HCT116 (cell line): ENCODE results near the gene CTNNAL1. TPM values are rescaled to one million over a fixed set of nuclear protein-coding genes. Genes with fewer than 3 reads are reported as not detected.
A peak's percentile ranks its signal among the peaks of the same experiment; 100 is the strongest.

Experiments used
- ATAC-seq: fragments of 200-7000 bp; cut with Tn5 transposase; 2 replicates; pipeline ENCODE4 v1.9.1; 2020; ENCODE audit warnings: mild to moderate bottlenecking, moderate library complexity
- BruUV-seq: library from RNA; stranded (reverse); fragments of 400-500 nt; replicated peaks from 2 replicates; lab custom pipeline; 2021; lab: Mats Ljungman, UMichigan
- CTCF ChIA-PET: fragments of 300-600 bp; sonication (Branson Sonifier 250); formaldehyde crosslinking; loops from one replicate; lab custom pipeline; 2021; ENCODE audit warnings: antibody characterized with exemption; lab: Charles Lee
- POLR2A ChIA-PET: fragments of 300-600, 350-600 bp; sonication (Branson Sonifier 250); formaldehyde crosslinking; loops from one replicate; lab custom pipeline; 2021; ENCODE audit warnings: antibody characterized with exemption; lab: Charles Lee
- RAD21 ChIA-PET, 2 experiments: fragments of 300-600 bp; sonication (Branson Sonifier 250); formaldehyde crosslinking; loops; one replicate each; lab custom pipeline; 2023; ENCODE audit warnings: low total read pairs in 2 of 2; ENCODE audit not compliant: uncharacterized antibody in 2 of 2, unreplicated experiment in 2 of 2, low non-redundant PET in 1 of 2; lab: Charles Lee
- DNase-seq: peaks from one replicate; pipeline ENCODE4 v3.0.0-alpha.2; 2010; ENCODE audit warnings: low read depth, low spot score
- H2AFZ ChIP-seq: fragments of 200-600 bp; shearing (Covaris generic), sonication (generic); 2 replicates; pipeline ENCODE4 v1.6.1; 2017; ENCODE audit warnings: low read depth, mixed run types, mixed read lengths, antibody characterized with exemption, low read length; ENCODE audit not compliant: poor library complexity, severe bottlenecking
- H3K27ac ChIP-seq: 2 replicates; pipeline ENCODE4 v1.5.1; 2012; ENCODE audit warnings: low read depth, low read length
- H3K27me3 ChIP-seq: fragments of 200-600 bp; sonication (generic); 2 replicates; pipeline ENCODE4 v1.6.1; 2016; ENCODE audit warnings: mixed run types, low read length, mixed read lengths; ENCODE audit not compliant: insufficient read depth
- H3K36me3 ChIP-seq, 2 experiments: fragments of 200-500 bp in 1 of 2; fragments of 200-600 bp in 1 of 2; sonication (Bioruptor generic) in 1 of 2; sonication (generic) in 1 of 2; 2 replicates each; pipeline versions ENCODE4 v1.5.1 to v1.6.1; 2014 to 2016; ENCODE audit warnings: low read length in 2 of 2, inconsistent platforms in 1 of 2, mixed read lengths in 1 of 2, mixed run types in 1 of 2; ENCODE audit not compliant: insufficient read depth in 2 of 2, control insufficient read depth in 1 of 2
- H3K4me1 ChIP-seq, 2 experiments: fragments of 200-600 bp in 1 of 2; sonication (generic) in 1 of 2; 2 replicates each; pipeline versions ENCODE4 v1.5.1 to v1.6.1; 2012 to 2017; ENCODE audit warnings: low read length in 2 of 2, inconsistent platforms in 1 of 2, mild to moderate bottlenecking in 1 of 2, mixed read lengths in 1 of 2, mixed run types in 1 of 2, moderate library complexity in 1 of 2; ENCODE audit not compliant: insufficient read depth in 2 of 2, control insufficient read depth in 1 of 2
- H3K4me2 ChIP-seq: fragments of 200-600 bp; sonication (generic); 2 replicates; pipeline ENCODE4 v1.6.1; 2017; ENCODE audit warnings: mixed run types, low read length, mixed read lengths
- H3K4me3 ChIP-seq, 2 experiments: fragments of 200-600 bp in 1 of 2; sonication (generic) in 1 of 2; replicated peaks in 1 of 2; 2 replicates each; pipeline ENCODE4 v1.5.1; 2011 to 2016; ENCODE audit warnings: low read length in 2 of 2, control low read depth in 1 of 2, low read depth in 1 of 2, mild to moderate bottlenecking in 1 of 2, mixed read lengths in 1 of 2, mixed run types in 1 of 2
- H3K79me2 ChIP-seq: fragments of 200-600 bp; sonication (generic); 2 replicates; pipeline ENCODE4 v1.6.1; 2017; ENCODE audit warnings: mild to moderate bottlenecking, mixed run types, low read length, moderate library complexity, mixed read lengths; ENCODE audit not compliant: insufficient read depth
- H3K9ac ChIP-seq: fragments of 200-600 bp; sonication (generic); 2 replicates; pipeline ENCODE4 v1.6.1; 2016; ENCODE audit warnings: low read length, mixed read lengths
- H3K9me2 ChIP-seq: fragments of 200-600 bp; sonication (generic), shearing (Covaris generic); 2 replicates; pipeline ENCODE4 v1.6.1; 2017; ENCODE audit warnings: mixed run types, mild to moderate bottlenecking, moderate library complexity; ENCODE audit not compliant: insufficient read depth
- H3K9me3 ChIP-seq, 2 experiments: fragments of 200-500 bp in 1 of 2; fragments of 200-600 bp in 1 of 2; sonication (Bioruptor generic) in 1 of 2; sonication (generic) in 1 of 2; 2 replicates each; pipeline ENCODE4 v1.6.1; 2014 to 2017; ENCODE audit warnings: low read length in 2 of 2, mixed read lengths in 2 of 2, inconsistent platforms in 1 of 2, low read depth in 1 of 2, mild to moderate bottlenecking in 1 of 2, mixed run types in 1 of 2, moderate library complexity in 1 of 2; ENCODE audit not compliant: control insufficient read depth in 1 of 2, insufficient read depth in 1 of 2
- H4K20me1 ChIP-seq: fragments of 200-600 bp; sonication (generic), shearing (Covaris generic); 2 replicates; pipeline ENCODE4 v1.6.1; 2017; ENCODE audit warnings: mixed run types, mild to moderate bottlenecking, moderate library complexity; ENCODE audit not compliant: insufficient read depth
- CBX3 ChIP-seq: IDR thresholded peaks from 2 replicates; pipeline ENCODE4 v1.6.1; 2012; ENCODE audit warnings: low read depth
- CEBPB ChIP-seq: IDR thresholded peaks from 2 replicates; pipeline ENCODE4 v1.6.1; 2012; ENCODE audit warnings: low read depth
- EGR1 ChIP-seq: IDR thresholded peaks from 2 replicates; pipeline ENCODE4 v1.6.1; 2012; ENCODE audit warnings: low read depth
- ELF1 ChIP-seq: IDR thresholded peaks from 2 replicates; pipeline ENCODE4 v1.6.1; 2012; ENCODE audit warnings: low read depth, borderline replicate concordance
- EZH2 ChIP-seq: fragments of 200-600 bp; sonication (generic); IDR thresholded peaks from 2 replicates; pipeline ENCODE4 v1.6.1; 2017; ENCODE audit warnings: antibody characterized with exemption, mixed run types
- FOSL1 ChIP-seq: IDR thresholded peaks from 2 replicates; pipeline ENCODE4 v1.6.1; 2012; ENCODE audit warnings: low read depth
- JUND ChIP-seq: IDR thresholded peaks from 2 replicates; pipeline ENCODE4 v1.6.1; 2012
- POLR2A ChIP-seq: IDR thresholded peaks from 2 replicates; pipeline ENCODE4 v1.7.0; 2011; ENCODE audit warnings: borderline replicate concordance; ENCODE audit not compliant: insufficient read depth, insufficient read length; ENCODE audit errors: extremely low read depth
- POLR2AphosphoS5 ChIP-seq: IDR thresholded peaks from 2 replicates; pipeline ENCODE4 v1.6.1; 2011; ENCODE audit warnings: mild to moderate bottlenecking, low read depth, low read length, moderate library complexity
- RAD21 ChIP-seq: IDR thresholded peaks from 2 replicates; pipeline ENCODE4 v1.6.1; 2012; ENCODE audit warnings: low read depth, mild to moderate bottlenecking
- SIN3A ChIP-seq: IDR thresholded peaks from 2 replicates; pipeline ENCODE4 v1.6.1; 2012; ENCODE audit warnings: low read depth
- SP1 ChIP-seq: IDR thresholded peaks from 2 replicates; pipeline ENCODE4 v1.6.1; 2012; ENCODE audit warnings: low read depth
- TCF7L2 ChIP-seq: IDR thresholded peaks from 2 replicates; pipeline ENCODE4 v1.7.0; 2011; ENCODE audit warnings: borderline replicate concordance, inconsistent platforms; ENCODE audit not compliant: insufficient read depth, insufficient read length; ENCODE audit errors: extremely low read depth
- YY1 ChIP-seq: IDR thresholded peaks from 2 replicates; pipeline ENCODE4 v1.6.1; 2011; ENCODE audit warnings: low read length, low read depth, moderate library complexity, mild to moderate bottlenecking; ENCODE audit not compliant: insufficient replicate concordance; ENCODE audit errors: extremely low read depth
- ZBTB33 ChIP-seq: IDR thresholded peaks from 2 replicates; pipeline ENCODE4 v1.6.1; 2011; ENCODE audit warnings: mild to moderate bottlenecking, low read length, moderate library complexity; ENCODE audit not compliant: insufficient replicate concordance; ENCODE audit errors: extremely low read depth
- ZFX ChIP-seq: fragments of 450-650 bp; IDR thresholded peaks from 2 replicates; pipeline ENCODE4 v1.6.1; 2017
- intact Hi-C: fragments of 100-400 bp; cut with micrococcal nuclease; formaldehyde crosslinking; loops from 2 replicates; pipeline ENCODE4 v1.10.0; 2022
- total RNA-seq: library from RNA; stranded (reverse); gene quantifications from one replicate; pipeline ENCODE4 v1.2.1, GENCODE V29; 2021; ENCODE audit not compliant: unreplicated experiment

Gene CTNNAL1
- total RNA-seq, 1 experiment from 2014 or later, result 87.2 TPM

GRCh38 chr9:109036744-109037680 lies 23.7 kb upstream of the CTNNAL1 start:
- Histone ChIP-seq H3K4me2 (peak overlapping the region; percentile 60), H4K20me1 (no peaks in the 10 kb centered on the region), H3K9me2 (no peaks in the 10 kb centered on the region), H3K4me1 (peaks cover 53 to 59% of the 10 kb centered on the region in 2 experiments), H3K9me3 (no peaks in the 10 kb centered on the region), H3K27ac (peak overlapping the region; percentile 67), H3K4me3 (0 out of 4 replicates have a peak overlapping the region, but pooled peaks of 1 of the 2 experiments have one; percentile 14), H3K9ac (0 out of 2 replicates have a peak overlapping the region, but pooled peaks have one; percentile 4), H3K27me3 (no peaks in the 10 kb centered on the region), H3K79me2 (0 out of 2 replicates have a peak, but pooled peaks cover 11% of the 10 kb centered on the region), H2AFZ (no peak overlapping the region), H3K36me3 (peaks cover 4 to 15% of the 10 kb centered on the region in 2 experiments; a peak in 2 of 4 replicates)
- no peak for DNase-seq
- ChIA-PET RAD21 (no interaction called here), POLR2A (no interaction called here), CTCF (no interaction called here)
- peak; percentile 24 for ATAC-seq
- no TSS peak for BruUV-seq
- intact Hi-C loops, result loop anchor here (1.0 kb wide), 1 partner anchor 82 kb away; the partner anchor contains the start of gene TMEM245
- TF ChIP-seq RAD21, result no peak
- TF ChIP-seq SIN3A, result no peak
- TF ChIP-seq ZFX, result no peak

- Histone ChIP-seq H3K27ac (peak overlapping the region; percentile 67), H4K20me1 (no peaks in the 10 kb centered on the region), H3K4me1 (peaks cover 53 to 59% of the 10 kb centered on the region in 2 experiments), H3K9me2 (no peaks in the 10 kb centered on the region), H3K4me2 (peak overlapping the region; percentile 60), H3K27me3 (no peaks in the 10 kb centered on the region), H3K36me3 (peaks cover 6 to 11% of the 10 kb centered on the region in 2 experiments; a peak in 2 of 4 replicates), H3K4me3 (peak overlapping the region in 1 of 2 experiments; percentile 14; a peak in 1 of 4 replicates), H2AFZ (no peak overlapping the region), H3K79me2 (0 out of 2 replicates have a peak, but pooled peaks cover 11% of the 10 kb centered on the region), H3K9me3 (no peaks in the 10 kb centered on the region), H3K9ac (0 out of 2 replicates have a peak overlapping the region, but pooled peaks have one; percentile 4)
- CTCF ChIA-PET, result no interaction called here
- intact Hi-C loops, result loop anchor here (1.0 kb wide), 1 partner anchor 83 kb away; the partner anchor contains the start of gene TMEM245
- RAD21 ChIA-PET, result no interaction called here
- peak; percentile 74 for DNase-seq
- BruUV-seq, result no TSS peak
- peak; percentile 91 for ATAC-seq
- POLR2A ChIA-PET, result no interaction called here
- TF ChIP-seq TCF7L2 (peak; percentile 93), RAD21 (peak; percentile 1; the same call in 1 of the 2 replicates), EGR1 (0 out of 2 replicates have a peak, but pooled peaks have one; percentile 13), ZFX (no peak), ZBTB33 (peak; percentile 68), ELF1 (no peak), YY1 (peak; percentile 30), POLR2AphosphoS5 (peak; percentile 64; the same call in 1 of the 2 replicates), EZH2 (no peak), CEBPB (peak; percentile 93), POLR2A (no peak), CBX3 (peak; percentile 91), SP1 (peak; percentile 92), JUND (peak; percentile 91), FOSL1 (peak; percentile 94)
Measured at GRCh38 chr9:109035684-109036423, 22.6 kb upstream of the CTNNAL1 start.
